Right hindlimb (tissue), 1 donor: Measurements from ENCODE around the gene MICU2.

ENCODE experiments used
- DNase-seq: peaks from one replicate; pipeline ENCODE4 v3.0.0-alpha.2; 2018

Gene MICU2

DNA sequence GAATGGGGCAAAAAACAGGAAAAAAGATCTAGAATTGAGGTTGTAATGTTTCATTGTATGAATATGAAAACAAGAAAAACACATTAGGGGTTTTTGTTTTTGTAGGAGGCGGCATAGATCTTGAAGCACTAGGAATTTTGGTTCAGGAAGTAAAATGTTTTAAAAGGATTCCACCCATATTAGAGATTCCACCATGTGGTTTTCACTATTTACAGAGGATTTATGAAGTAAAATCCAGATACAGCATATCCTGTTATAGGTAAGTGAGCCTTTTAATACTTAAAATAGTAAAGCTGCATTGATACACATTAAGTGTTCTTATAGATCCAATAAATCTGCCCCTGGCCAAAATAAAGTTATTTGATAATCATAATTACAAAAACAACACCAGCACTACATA is 61.4 kb downstream of the MICU2 start:
- no peak for DNase-seq

DNA sequence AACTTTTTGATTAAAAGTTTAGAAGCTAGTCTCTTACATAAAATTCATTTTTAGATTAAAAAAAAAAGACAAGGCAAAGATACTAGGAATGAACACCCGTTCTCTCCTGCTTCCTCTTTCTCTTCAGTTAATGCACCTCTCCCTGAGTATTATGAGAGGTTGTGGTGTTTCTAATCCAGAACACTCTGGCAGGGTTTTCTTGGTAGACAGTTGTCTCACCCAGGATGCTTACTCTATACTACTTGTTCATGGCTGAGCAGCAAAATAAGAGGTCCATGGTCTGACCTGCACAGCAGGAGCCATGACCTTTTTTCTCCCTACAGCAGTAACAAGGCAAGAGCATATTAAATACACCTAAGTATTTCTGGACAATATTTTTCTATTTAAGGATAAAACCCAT is 62.0 kb downstream of the MICU2 start:
- DNase-seq: no peak

GRCh38 chr13:21541271-21541670 is 62.7 kb downstream of the MICU2 start:
- DNase-seq: no peak

- no peak for DNase-seq
Observed at GRCh38 chr13:21539687-21540086, 64.3 kb downstream of the MICU2 start.

DNA sequence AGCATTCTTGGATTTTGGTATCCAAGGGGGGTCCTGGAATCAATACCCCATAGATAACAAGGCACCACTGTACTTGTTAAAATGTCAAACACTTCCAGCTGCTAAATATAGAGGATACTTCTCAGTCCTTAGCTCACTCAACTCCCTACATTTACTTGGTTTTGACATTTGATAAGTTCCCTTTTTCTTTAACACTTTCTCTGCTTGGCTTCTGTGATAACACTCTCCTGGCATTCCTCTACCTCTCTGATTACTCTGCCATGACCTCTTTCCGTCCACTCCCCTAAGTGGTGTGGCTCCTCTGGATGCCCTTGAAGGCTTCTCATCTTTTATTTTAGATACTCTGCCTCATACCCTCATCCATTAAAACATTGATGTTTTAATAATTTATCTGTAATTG is 65.2 kb downstream of the MICU2 start:
- no peak for DNase-seq

DNA sequence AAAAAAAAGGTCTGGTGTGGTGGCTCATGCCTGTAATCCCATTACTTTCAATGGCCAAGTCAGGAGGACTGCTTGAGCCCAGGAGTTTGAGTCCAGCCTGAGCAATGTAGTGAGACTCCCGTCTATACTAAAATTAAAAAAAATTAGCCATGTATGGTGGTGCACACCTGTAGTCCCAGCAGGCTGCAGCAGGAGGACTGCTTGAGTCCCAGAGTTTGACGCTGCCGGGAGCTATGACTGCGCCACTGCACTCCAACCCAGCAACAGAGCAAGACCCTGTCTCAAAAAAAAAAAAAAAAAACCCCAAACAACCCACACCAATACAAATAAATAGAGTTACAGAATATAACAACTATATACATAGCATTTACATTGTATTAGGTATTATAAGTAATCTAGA is 65.7 kb downstream of the MICU2 start:
- no peak for DNase-seq

- no peak for DNase-seq
Observed at GRCh38 chr13:21537105-21537504, 66.9 kb downstream of the MICU2 start.

GRCh38 chr13:21534760-21535159 is 69.2 kb downstream of the MICU2 start:
- DNase-seq: no peak

DNA sequence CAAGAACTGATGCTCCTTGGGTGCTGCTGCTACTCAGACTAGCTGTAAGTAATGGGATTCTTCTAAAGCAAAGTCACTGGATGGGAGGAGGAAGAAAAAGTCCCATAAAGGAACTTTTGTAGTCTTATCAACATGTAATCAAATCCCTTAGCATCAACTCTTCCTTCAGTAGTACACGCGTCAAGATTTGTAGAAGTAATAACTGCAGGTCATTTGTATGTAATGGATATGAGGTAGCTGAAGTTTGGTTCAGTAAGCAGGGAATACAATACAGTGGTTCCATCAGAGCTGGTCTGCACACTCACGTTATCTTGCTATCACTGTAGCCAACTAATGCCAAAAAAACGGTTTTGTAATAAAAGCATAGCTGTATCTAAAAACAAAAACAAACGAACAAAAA is 72.5 kb downstream of the MICU2 start:
- no peak for DNase-seq

- DNase-seq: no peak
Observed at GRCh38 chr13:21530656-21531055, 73.3 kb downstream of the MICU2 start.

DNA sequence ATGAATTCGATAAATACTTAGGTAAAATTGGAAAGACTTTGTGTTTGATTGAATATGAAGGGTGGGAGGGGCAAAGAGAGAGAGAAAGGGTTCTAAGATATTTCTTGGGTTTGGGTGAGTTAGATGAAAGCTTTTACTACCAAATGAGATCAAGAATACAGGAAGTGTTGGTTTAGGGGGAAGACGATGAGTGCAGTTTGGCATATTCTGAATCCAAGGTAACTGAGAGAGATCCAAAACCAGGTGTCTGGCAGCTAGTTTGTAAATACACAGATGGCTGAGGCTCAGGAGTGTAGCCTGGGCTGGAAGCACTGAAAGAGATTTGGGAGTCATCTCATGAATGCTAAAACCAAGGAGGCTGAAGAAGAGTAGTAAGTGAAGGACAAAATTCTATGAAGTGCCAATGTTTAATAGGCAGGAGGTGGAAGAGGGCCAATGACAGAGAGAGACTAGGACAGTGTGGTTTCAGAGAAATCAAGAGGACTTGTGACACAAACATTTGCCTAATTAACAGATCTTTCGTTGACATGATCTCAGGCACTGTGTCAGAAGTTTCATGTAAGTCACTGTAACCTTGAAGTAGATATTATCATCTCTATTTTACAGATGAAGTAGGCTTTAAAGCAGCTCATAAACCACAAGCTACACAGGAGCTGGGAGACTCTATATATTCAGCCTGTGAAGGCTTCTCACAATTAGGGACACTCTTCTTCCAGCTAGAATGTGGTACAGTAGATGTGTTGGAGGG is 74.7 kb downstream of the MICU2 start:
- no peak for DNase-seq

GRCh38 chr13:21528616-21529015 is 75.4 kb downstream of the MICU2 start:
- DNase-seq: no peak

DNA sequence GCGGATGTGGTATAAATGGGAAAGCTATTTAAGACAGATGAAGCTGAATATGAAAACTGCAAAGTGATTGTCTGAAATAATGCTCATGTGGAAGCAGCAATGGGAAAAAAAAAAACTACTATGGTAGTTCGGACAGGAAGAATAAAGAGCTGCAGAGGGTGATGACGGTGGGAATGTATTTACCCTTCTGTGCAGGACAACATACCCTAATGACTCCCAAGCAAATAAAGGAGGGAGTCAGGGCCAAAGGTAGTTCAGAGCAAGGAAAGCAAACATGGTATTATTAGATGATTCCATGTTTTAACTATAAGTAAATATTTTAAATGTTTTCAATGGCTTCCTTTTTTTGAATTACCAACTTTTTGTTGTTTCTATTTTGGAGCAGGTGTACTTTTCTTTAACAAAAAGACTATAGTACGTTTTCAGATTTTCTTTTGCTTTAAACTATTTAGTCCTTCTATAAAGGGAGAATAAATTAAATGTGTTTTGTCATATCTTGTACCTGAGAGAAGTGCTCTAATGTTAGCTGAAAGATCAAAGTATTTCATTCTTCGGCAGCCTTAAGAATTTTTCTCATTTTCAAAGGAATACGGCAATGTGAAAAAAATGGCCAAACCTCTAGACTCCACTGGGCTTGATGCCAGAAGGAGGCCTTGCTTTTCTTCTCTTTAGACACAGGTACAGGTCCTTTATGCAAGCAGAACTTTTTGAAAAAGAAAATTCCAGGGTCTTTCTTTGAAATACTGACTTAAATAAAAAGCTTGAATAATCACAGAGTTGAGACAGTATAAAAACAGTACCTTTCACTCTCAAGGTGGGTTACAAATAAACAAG is 77.0 kb downstream of the MICU2 start:
- DNase-seq: no peak

DNA sequence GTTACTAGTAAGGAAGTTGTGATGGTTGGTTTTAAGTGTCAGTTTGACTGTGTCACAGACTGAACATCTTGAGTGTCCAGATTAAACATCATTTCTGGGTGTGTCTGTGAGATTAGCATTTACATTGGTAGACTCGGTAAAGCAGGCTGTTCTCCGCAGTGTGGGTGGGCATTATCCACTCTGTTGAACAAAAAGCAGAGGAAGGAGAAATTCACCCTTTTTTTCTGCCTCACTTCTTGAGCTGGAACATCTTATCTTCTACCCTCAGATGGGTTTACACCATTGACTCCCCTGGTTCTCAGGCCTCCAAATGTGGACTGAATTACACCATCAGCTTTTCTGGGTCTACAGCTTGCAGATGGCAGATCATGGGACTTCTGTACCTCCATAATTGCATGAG is 81.1 kb downstream of the MICU2 start:
- no peak for DNase-seq

DNA sequence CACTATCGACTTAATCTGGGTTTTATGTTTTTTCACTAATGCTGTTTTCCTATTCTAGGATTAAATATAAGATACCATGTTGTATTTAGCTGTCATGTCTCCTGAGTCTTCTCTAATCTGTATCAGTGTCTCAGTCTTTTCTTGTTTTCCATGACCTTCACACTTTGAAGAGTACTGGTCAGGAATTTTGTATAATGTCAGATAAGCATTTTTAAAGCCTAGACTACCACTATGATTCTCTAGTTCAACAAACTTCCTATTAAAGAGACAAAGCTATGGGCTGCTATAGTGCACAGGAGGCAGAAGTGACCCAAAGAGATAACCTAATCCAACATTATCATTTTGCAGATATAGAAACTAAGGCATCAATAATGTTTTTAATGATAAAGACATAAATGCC is 81.8 kb downstream of the MICU2 start:
- DNase-seq: no peak

DNA sequence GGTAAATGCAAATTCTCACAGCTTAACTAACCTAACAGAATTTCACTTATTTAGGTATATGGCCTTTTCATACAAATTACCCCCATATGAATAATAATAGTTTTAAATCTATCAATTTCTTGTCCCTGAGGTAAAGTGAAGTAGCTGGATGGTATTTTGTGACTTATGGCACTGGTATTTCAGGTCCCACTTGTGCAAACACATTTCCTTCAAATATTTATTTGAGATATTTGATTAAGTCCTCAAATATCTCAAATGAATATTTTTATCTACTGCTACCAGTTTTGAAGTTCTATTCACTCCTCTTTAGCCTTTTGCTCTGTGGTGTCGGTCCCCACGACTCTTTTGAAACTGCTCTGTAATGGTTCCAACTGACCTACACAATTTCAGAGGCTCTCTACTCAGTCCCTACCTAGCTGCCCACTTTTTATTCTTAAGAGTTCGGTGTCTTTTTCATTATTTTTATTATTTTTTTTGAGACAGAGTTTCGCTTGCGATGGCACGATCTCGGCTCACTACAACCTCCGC is 85.3 kb downstream of the MICU2 start:
- DNase-seq: no peak

DNA sequence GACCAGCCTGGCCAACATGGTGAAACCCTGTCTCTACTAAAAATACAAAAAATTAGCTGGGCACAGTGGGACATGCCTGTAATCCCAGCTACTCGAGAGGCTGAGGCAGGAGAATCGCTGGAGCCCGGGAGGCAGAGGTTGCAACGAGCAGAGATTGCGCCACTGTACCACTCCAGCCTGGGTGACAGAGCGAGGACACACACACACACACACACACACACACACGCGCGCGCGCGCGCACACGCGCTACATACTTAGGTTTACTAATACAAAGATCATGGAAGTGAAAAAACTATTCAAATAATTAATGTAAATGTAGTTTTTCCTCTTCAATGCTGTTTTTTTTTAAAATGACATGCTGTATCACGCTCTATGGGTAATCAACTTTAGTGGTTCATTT is 86.4 kb downstream of the MICU2 start:
- DNase-seq: no peak

DNA sequence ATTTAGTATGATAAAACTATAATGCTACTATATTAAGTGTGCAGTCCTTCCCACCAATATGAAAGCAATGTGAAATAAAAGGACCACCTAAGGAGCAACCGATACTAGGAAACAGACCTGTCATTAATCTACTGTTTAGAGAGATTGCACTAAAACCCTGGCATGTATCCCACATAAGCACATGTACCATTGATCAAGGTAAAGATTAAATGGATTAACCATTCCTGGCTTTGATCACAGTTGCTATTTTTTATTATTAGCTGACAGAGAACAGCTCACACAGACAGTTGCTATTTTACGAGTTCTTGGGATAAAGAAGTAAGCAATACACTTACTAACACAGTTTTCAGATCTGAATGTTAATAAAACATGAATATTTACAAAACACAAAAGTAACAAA is 87.2 kb downstream of the MICU2 start:
- DNase-seq: no peak

DNA sequence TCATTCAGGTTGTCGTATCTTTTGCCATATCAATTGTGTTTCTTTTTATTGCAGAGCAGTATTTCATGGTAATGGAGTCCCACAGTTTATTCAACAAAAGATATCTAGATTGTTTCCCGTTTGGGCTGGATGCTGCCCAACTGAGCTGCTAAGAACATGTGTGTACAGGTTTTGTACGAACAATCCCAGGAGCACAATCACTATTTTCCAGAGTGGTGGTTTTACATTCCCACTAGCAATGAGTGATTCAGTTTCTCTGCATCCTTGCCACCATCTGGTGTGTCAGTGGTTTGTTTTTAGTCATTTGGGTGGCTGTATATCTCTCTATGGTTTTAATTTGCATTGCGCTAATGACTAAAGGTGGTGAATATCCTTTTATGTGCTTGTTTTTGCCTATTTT is 92.1 kb downstream of the MICU2 start:
- DNase-seq: no peak

- no peak for DNase-seq
Observed at GRCh38 chr13:21504379-21504778, 99.6 kb downstream of the MICU2 start.

- DNase-seq: no peak
Observed at GRCh38 chr13:21501686-21502085, 102.3 kb downstream of the MICU2 start.

- DNase-seq: no peak
Observed at GRCh38 chr13:21486322-21486721, 117.6 kb downstream of the MICU2 start.

DNA sequence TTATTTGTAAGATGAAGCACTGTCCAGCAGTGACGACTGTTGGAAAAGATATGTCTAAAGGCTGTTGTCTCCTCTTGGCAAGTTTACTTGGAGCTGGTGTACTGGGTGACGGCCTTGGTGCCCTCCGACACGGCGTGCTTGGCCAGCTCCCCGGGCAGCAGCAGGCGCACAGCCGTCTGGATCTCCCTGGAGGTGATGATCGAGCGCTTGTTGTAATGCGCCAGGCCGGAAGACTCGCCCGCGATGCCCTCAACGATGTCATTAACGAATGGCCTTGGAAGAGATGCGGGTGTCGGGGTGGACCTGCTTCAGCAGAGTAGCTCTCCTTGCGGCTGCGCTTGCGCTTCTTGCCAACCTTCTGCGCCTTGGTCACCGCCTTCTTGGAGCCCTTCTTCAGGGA is 120.2 kb downstream of the MICU2 start:
- no peak for DNase-seq

GRCh38 chr13:21481359-21481758 is 122.6 kb downstream of the MICU2 start:
- DNase-seq: no peak
